ENCODE measurements around the gene PFDN1. TPM values are rescaled to one million over a fixed set of nuclear protein-coding genes. Genes with fewer than 3 reads are reported as not detected.

Gene PFDN1
- total and polyA plus RNA-seq, 10 of the 15 experiments (the other 5 are each of a cell fraction or from before 2014, with no cell fraction given), result 62.9 to 193 (median 102) TPM

- in situ Hi-C loops (cut with MboI) (loop anchor here (25.0 kb wide), 1 partner anchor 791 kb away; no protein-coding TSS in a partner anchor), intact Hi-C loops (cut with micrococcal nuclease; ENCODE audit: unreplicated experiment) (no loop called here)
- Histone ChIP-seq H3K36me3 (ENCODE audit: control insufficient read depth in 2 of 2, insufficient read depth in 2 of 2, low read length in 1 of 2) (peaks cover 6 to 20% of the 10 kb centered on the region in 2 experiments; a peak in 3 of 4 replicates), H3K4me2 (ENCODE audit: control insufficient read depth, insufficient read depth) (no peak overlapping the region), H3K9me3 (replicated peaks; ENCODE audit: control insufficient read depth, insufficient read depth, low read length) (no peaks in the 10 kb centered on the region), H3K4me3 (no peak overlapping the region), H3K27me3 (replicated peaks in 1 of 2; ENCODE audit: control insufficient read depth in 2 of 2, insufficient read depth in 2 of 2, low read length in 1 of 2) (no peaks in the 10 kb centered on the region), H3K9ac (ENCODE audit: control insufficient read depth, insufficient read depth, low read length) (no peak overlapping the region), H3K4me1 (ENCODE audit: control insufficient read depth, insufficient read depth, low read length) (peaks cover 7% of the 10 kb centered on the region), H2AFZ (ENCODE audit: control insufficient read depth, low read depth, low read length) (no peak overlapping the region), H3K27ac (ENCODE audit: control insufficient read depth, insufficient read depth) (no peak overlapping the region), H4K20me1 (ENCODE audit: control insufficient read depth, insufficient read depth) (no peaks in the 10 kb centered on the region; the same call in 1 of the 2 replicates), H3K79me2 (ENCODE audit: control insufficient read depth, insufficient read depth, low read length) (no peaks in the 10 kb centered on the region; the same call in 1 of the 2 replicates)
- ChIA-PET CTCF (interaction anchor here (0.8 to 18.8 kb wide), 8 partner anchors 9 to 115 kb away, joined by 3 to 774 read pairs (median 24); partner anchors contain the start of genes HBEGF and SLC4A9), SMC1A (ENCODE audit: uncharacterized antibody, unreplicated experiment) (interaction anchor here (0.7 to 14.6 kb wide), 7 partner anchors 9 to 116 kb away, joined by 3 to 345 read pairs (median 4); partner anchors contain the start of genes HBEGF and SLC4A9), RAD21 (ENCODE audit: unreplicated experiment) (interaction anchor here (0.5 to 7.7 kb wide), 5 partner anchors 82 to 485 kb away, joined by 4 to 131 read pairs (median 46); partner anchors contain the start of gene HBEGF), POLR2A (interaction anchor here (1.1 kb wide), 1 partner anchor 100 kb away, joined by 4 read pairs; the partner anchor contains the start of gene HBEGF)
- TSS peak; percentile 13 for BruUV-seq (replicated peaks)
- no peak for TF ChIP-seq IKZF2 (IDR thresholded peaks at IDR 0.05)
- TF ChIP-seq ZNF207 (IDR thresholded peaks at IDR 0.05; ENCODE audit: borderline replicate concordance), result no peak
- no peak for TF ChIP-seq TAF1 (IDR thresholded peaks at IDR 0.05; ENCODE audit: borderline replicate concordance, low read depth, low read length)
- TF ChIP-seq FOS (IDR thresholded peaks at IDR 0.05; ENCODE audit: borderline replicate concordance, extremely low read depth, insufficient read length), result no peak
- TF ChIP-seq KLF5 (IDR thresholded peaks at IDR 0.05; ENCODE audit: partially characterized antibody), result no peak
- TF ChIP-seq EED (IDR thresholded peaks at IDR 0.05; ENCODE audit: low read depth), result no peak
- TF ChIP-seq NRF1 (conservative IDR thresholded peaks at IDR 0.05; ENCODE audit: low read depth, low read length), result no peak
- no peak for TF ChIP-seq SUZ12 (IDR thresholded peaks at IDR 0.05; ENCODE audit: unreplicated experiment)
- no peak for TF ChIP-seq NR2F1 (conservative IDR thresholded peaks at IDR 0.05)
- TF ChIP-seq SUPT20H (IDR thresholded peaks at IDR 0.05; ENCODE audit: borderline replicate concordance, control insufficient read depth, low read depth, low read length), result no peak
- no peak for TF ChIP-seq NBN (IDR thresholded peaks at IDR 0.05)
- no peak for TF ChIP-seq CBFB (IDR thresholded peaks at IDR 0.05; ENCODE audit: low read depth)
- FAIRE-seq (no peak), ATAC-seq (no peak), DNase-seq (ENCODE audit: low read depth, low spot score) (no peak)
- 81% methylated on average over 8 of the region's 8 CpGs for WGBS (ENCODE audit: insufficient coverage, insufficient replicate concordance, low lambda C conversion rate, missing lambda C conversion rate)
These were observed 56.4 kb downstream of the PFDN1 start for GRCh38 chr5:140246378-140247122.
